Transverse colon (tissue), 4 donors: Measurements from ENCODE around the gene RUFY4. TPM values are rescaled to one million over a fixed set of nuclear protein-coding genes. Genes with fewer than 3 reads are reported as not detected.

ENCODE experiments used
- DNase-seq: peaks from one replicate; pipeline ENCODE4 v3.0.0-alpha.2; 2019
- H3K27ac ChIP-seq, 4 donors: fragments of 200-600 bp; sonication (generic); 2 replicates each; pipeline ENCODE4 v1.5.1; 2016 to 2018; ENCODE audit warnings: inconsistent platforms in 4 of 4
- H3K27me3 ChIP-seq: fragments of 200-600 bp; sonication (generic); 2 replicates; pipeline ENCODE4 v1.5.1; 2017; ENCODE audit warnings: inconsistent platforms
- H3K36me3 ChIP-seq, 4 donors: fragments of 200-600 bp; sonication (generic); 2 replicates each; pipeline ENCODE4 v1.5.1; 2017 to 2019; ENCODE audit warnings: inconsistent platforms in 4 of 4
- H3K4me1 ChIP-seq, 4 donors: fragments of 200-600 bp; sonication (generic); 2 replicates each; pipeline ENCODE4 v1.5.1; 2017 to 2020; ENCODE audit warnings: inconsistent platforms in 4 of 4
- H3K4me3 ChIP-seq, 4 donors: fragments of 200-600 bp; sonication (generic); 1 replicate in 1 of 4; 2 replicates in 3 of 4; pipeline versions ENCODE4 v1.5.1 to v1.6.1; 2017 to 2019; ENCODE audit warnings: inconsistent platforms in 4 of 4
- H3K9me3 ChIP-seq, 2 donors: fragments of 200-600 bp; sonication (generic); 2 replicates each; pipeline ENCODE4 v1.5.1; 2017 to 2019; ENCODE audit warnings: inconsistent platforms in 2 of 2
- EP300 ChIP-seq: sonication (generic); formaldehyde crosslinking; IDR thresholded peaks from one replicate; pipeline ENCODE4 v1.6.1; 2017; ENCODE audit warnings: antibody characterized with exemption, low read depth
- POLR2A ChIP-seq: fragments of 450-650 bp; IDR thresholded peaks from one replicate; pipeline ENCODE4 v1.6.1; 2016; ENCODE audit warnings: antibody characterized with exemption, mild to moderate bottlenecking, moderate library complexity
- POLR2AphosphoS5 ChIP-seq, 3 donors: sonication (generic); formaldehyde crosslinking; IDR thresholded peaks; one replicate each; pipeline ENCODE4 v1.6.1; 2016; ENCODE audit warnings: antibody characterized with exemption in 3 of 3
- WGBS, 2 donors: methylation state at CpG; one replicate each; pipeline ENCODE4 v1.1.5; 2018; ENCODE audit warnings: low coverage in 1 of 2; 5-methylcytosine and 5-hydroxymethylcytosine counted together
- in situ Hi-C, 4 donors: fragments of 200-750 bp; cut with MboI; loops; one replicate each; pipeline versions ENCODE4 v1.15.0 to v1.15.1; 2017; ENCODE audit warnings: low sequenced_read_pairs in 3 of 4, low pct_ligation_motif_present in 1 of 4, low pct_unique_long_range_greater_than_20kb in 1 of 4
- intact Hi-C: fragments of 100-400 bp; cut with DNase I; formaldehyde crosslinking; loops from one replicate; pipeline ENCODE4 v1.15.1; 2023; ENCODE audit warnings: low total_unique reads
- total RNA-seq, 4 donors: library from RNA; depleted of rRNA; stranded (reverse); fragments of >200 nt; gene quantifications; one replicate each; pipeline ENCODE4 v1.1.0, GENCODE V29; 2016
- TF ChIP-seq, protein P1 (sequence below), 5 experiments: fragments of 200-600 bp in 3 of 5; fragments of 450-650 bp in 2 of 5; sonication (generic) in 3 of 5; IDR thresholded peaks; 1 replicate in 2 of 5; 2 replicates in 3 of 5; pipeline ENCODE4 v1.5.1; 2016 to 2017; ENCODE audit warnings: antibody characterized with exemption in 5 of 5, inconsistent platforms in 3 of 5, mild to moderate bottlenecking in 2 of 5, moderate library complexity in 1 of 5

The RUFY4 gene
- total RNA-seq, 4 donors from 2014 or later, result 1.9 TPM; not detected in 3

DNA sequence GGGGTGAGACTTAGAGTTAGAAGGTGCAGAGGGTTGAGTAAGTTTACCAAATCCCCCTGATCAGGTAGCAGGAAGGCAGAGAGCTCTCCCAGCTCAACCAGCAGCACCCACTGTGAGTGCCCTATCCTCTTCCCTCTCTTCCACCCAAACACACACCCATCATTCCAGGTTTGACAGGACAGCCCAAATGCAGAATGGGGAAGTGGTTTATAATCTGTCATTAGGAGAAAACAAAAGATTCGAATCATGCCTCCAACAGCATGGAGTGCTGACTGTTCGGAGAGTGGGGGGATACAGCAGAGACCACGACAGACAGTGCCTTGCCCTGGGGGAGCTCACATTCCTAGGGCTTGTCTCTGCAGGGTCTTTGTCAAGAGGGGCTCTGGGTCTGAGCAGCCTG, 68.5 kb downstream of the RUFY4 start:
- intact Hi-C loops (no loop called here), in situ Hi-C loops (no loop called here)
- no peak overlapping the region for H3K27ac ChIP-seq
- no peak overlapping the region for H3K4me3 ChIP-seq
- WGBS, 2 donors, result 35% methylated on average over 3 of the region's 3 CpGs; no CpG with 5 or more reads in 1 of the 2 donors
- H3K36me3 ChIP-seq, result no peaks in the 10 kb centered on the region
- peaks cover 9% of the 10 kb centered on the region for H3K27me3 ChIP-seq
- DNase-seq, result no peak
- H3K9me3 ChIP-seq, result no peaks in the 10 kb centered on the region
- no peak for TF ChIP-seq POLR2A
- no peak for TF ChIP-seq POLR2AphosphoS5 (IDR thresholded peaks at IDR 0.05)
- no peak for TF ChIP-seq EP300
- TF ChIP-seq, protein P1, sequence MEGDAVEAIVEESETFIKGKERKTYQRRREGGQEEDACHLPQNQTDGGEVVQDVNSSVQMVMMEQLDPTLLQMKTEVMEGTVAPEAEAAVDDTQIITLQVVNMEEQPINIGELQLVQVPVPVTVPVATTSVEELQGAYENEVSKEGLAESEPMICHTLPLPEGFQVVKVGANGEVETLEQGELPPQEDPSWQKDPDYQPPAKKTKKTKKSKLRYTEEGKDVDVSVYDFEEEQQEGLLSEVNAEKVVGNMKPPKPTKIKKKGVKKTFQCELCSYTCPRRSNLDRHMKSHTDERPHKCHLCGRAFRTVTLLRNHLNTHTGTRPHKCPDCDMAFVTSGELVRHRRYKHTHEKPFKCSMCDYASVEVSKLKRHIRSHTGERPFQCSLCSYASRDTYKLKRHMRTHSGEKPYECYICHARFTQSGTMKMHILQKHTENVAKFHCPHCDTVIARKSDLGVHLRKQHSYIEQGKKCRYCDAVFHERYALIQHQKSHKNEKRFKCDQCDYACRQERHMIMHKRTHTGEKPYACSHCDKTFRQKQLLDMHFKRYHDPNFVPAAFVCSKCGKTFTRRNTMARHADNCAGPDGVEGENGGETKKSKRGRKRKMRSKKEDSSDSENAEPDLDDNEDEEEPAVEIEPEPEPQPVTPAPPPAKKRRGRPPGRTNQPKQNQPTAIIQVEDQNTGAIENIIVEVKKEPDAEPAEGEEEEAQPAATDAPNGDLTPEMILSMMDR (IDR thresholded peaks at IDR 0.05), result no peak
- H3K4me1 ChIP-seq, result no peaks in the 10 kb centered on the region

- no peak for TF ChIP-seq EP300
- Histone ChIP-seq H3K4me3 (no peak overlapping the region), H3K4me1 (no peaks in the 10 kb centered on the region), H3K27me3 (peaks cover 12% of the 10 kb centered on the region), H3K9me3 (no peaks in the 10 kb centered on the region), H3K36me3 (no peaks in the 10 kb centered on the region), H3K27ac (no peak overlapping the region)
- in situ Hi-C loops (no loop called here), intact Hi-C loops (no loop called here)
- 75 to 90% methylated on average over 4 of the region's 4 CpGs for WGBS, 2 donors
- no peak for DNase-seq
Measured at GRCh38 chr2:218138047-218138446, 69.0 kb downstream of the RUFY4 start.

Other genes starting within 250 kb of the RUFY4 start
- 100 to 1,000 TPM; 101 to 487 (median 231) TPM for gene TNS1, start 66.3 kb upstream of the RUFY4 start, total RNA-seq
- gene CXCR2, start 56.8 kb downstream of the RUFY4 start, total RNA-seq, result not detected
- gene CXCR1, start 97.7 kb downstream of the RUFY4 start, total RNA-seq, result under 1 TPM in 1 of 4 donors, not detected in 3; 0.14 TPM
- gene ARPC2, start 147.9 kb downstream of the RUFY4 start, total RNA-seq, result 100 to 1,000 TPM in 3 of 4 donors, 10 to 100 TPM in 1; 65.5 to 343 (median 275) TPM
- gene GPBAR1, start 191.8 kb downstream of the RUFY4 start, total RNA-seq, result 1 to 10 TPM in 2 of 4 donors, not detected in 2; 2.5 to 3.0 TPM
- 100 to 1,000 TPM in 3 of 4 donors, 10 to 100 TPM in 1; 96.9 to 466 (median 174) TPM for gene AAMP, start 200.9 kb downstream of the RUFY4 start, total RNA-seq
- 100 to 1,000 TPM in 2 of 4 donors, 10 to 100 TPM in 2; 14.3 to 111 (median 100) TPM for gene PNKD, start 201.3 kb downstream of the RUFY4 start, total RNA-seq
- 100 to 1,000 TPM in 3 of 4 donors, 10 to 100 TPM in 1; 80.0 to 356 (median 200) TPM for gene TMBIM1, start 223.2 kb downstream of the RUFY4 start, total RNA-seq